GM12872 (cell line): ENCODE results near the gene ZNF446.

ENCODE experiments used
- CTCF ChIP-seq: IDR thresholded peaks from 3 replicates; pipeline ENCODE4 v1.5.1; 2011; ENCODE audit warnings: low read depth, mild to moderate bottlenecking, low read length, moderate library complexity; ENCODE audit not compliant: insufficient read depth

The ZNF446 gene

GRCh38 chr19:58519355-58520256 is 43.5 kb downstream of the ZNF446 start, which contains the start of gene ZBTB45:
Gene ZBTB45, minus strand, starts transcription at chr19:58519810. Its CDS starts 2,137 bp downstream, at chr19:58517673.
- peak; percentile 81 for TF ChIP-seq CTCF

DNA sequence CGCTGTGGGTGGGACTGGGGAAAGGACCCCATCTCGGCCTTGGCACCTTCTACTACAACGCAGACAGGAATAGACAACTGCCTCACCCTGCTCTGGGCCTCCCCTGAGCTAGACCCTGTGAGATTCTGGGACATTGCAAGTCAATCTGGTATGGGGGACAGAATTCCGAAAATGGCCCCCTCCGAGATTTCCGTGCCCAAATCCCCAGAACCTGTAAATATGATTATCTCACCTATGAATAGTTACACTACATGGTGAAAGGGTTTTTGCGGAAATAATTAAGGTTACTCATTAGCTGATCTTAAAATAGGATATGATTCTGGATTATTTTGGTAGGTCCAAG is 44.1 kb downstream of the ZNF446 start:
- no peak for TF ChIP-seq CTCF

DNA sequence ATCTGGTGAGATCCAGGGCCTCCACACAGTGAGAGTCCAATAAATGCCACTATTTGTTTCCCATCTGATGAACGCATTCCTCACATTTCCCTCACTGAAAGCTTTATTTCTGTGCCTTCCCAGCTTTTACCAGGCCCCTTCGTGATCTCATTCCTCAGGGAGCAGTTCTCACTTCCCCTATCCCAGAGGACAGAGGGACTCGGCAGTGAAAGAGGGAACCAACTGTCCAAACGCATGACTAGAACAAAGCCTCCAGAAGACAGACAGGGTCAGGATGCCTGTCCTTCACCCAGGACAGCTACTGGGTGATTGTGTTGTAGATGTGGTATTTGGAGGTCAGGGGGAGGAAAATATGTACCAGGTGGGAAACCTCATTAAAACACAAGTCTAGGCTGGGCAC is 45.5 kb downstream of the ZNF446 start:
- no peak for TF ChIP-seq CTCF

DNA sequence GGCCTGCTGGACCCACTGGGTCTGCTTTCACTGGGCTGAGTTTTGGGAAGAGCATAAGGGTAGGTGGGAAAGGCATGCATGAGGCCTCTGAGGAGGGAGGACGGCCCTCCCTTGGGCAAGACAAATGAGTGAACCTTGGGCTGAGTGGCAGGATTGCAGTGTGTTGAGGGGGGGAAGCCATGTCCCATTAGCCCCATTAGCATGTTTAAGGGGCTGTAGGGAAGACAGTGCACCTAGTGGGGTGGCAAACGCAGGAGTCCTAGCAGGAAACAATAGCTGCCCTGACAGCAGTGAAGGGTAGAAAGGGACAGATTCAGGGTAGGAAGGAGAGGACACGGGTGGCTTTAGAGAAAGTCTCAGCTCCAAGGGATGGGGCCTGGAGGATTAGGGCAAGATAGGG is 46.6 kb downstream of the ZNF446 start:
- TF ChIP-seq CTCF, result no peak

GRCh38 chr19:58529405-58529804 is 53.3 kb downstream of the ZNF446 start:
- no peak for TF ChIP-seq CTCF
